GM12801 (cell line): ENCODE results near the gene AP3S1.

Experiments used
- TF ChIP-seq, protein P1 (sequence below): IDR thresholded peaks from one replicate; pipeline ENCODE4 v1.5.1; 2011; ENCODE audit warnings: control low read depth; ENCODE audit not compliant: insufficient read length; ENCODE audit errors: extremely low read depth

The AP3S1 gene

DNA sequence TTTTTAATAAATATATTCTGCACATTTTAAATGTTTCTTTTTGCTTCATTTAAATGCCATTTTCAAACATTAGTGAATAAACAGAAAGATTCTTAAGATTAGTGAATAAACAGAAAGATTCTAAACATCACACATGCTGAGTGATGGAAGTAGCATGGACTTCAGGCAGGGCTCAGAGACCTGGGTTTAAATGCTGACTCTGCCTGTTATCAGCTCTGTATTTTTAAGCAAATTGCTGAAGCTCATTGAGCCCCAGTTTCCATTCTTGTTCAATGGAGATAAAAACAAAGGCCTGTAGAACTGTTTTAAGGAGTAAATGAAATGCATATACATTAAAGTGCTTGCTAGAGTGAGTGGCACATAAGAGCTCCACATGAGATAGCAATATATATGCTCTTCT, 112.4 kb downstream of the AP3S1 start:
- TF ChIP-seq, protein P1, sequence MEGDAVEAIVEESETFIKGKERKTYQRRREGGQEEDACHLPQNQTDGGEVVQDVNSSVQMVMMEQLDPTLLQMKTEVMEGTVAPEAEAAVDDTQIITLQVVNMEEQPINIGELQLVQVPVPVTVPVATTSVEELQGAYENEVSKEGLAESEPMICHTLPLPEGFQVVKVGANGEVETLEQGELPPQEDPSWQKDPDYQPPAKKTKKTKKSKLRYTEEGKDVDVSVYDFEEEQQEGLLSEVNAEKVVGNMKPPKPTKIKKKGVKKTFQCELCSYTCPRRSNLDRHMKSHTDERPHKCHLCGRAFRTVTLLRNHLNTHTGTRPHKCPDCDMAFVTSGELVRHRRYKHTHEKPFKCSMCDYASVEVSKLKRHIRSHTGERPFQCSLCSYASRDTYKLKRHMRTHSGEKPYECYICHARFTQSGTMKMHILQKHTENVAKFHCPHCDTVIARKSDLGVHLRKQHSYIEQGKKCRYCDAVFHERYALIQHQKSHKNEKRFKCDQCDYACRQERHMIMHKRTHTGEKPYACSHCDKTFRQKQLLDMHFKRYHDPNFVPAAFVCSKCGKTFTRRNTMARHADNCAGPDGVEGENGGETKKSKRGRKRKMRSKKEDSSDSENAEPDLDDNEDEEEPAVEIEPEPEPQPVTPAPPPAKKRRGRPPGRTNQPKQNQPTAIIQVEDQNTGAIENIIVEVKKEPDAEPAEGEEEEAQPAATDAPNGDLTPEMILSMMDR = no peak

DNA sequence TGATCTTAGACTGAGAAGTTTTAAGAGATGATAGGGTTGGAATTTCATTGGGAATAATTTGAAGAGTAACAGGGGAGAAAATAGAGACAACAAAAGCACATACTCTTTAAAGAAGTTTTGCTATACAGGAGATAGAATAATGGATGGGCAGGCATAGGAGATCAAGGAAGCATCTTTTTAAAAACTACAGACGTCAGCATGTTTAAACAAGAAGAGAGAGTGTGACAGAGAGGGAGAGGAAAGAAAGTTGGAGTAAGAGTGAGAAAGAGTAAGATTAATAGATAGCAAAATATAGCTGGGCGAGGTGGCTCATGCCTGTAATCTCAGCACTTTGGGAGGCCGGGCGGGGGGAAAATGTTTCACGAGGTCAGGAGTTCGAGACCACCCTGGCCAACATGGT, 115.2 kb downstream of the AP3S1 start:
- TF ChIP-seq, protein P1 = no peak

DNA sequence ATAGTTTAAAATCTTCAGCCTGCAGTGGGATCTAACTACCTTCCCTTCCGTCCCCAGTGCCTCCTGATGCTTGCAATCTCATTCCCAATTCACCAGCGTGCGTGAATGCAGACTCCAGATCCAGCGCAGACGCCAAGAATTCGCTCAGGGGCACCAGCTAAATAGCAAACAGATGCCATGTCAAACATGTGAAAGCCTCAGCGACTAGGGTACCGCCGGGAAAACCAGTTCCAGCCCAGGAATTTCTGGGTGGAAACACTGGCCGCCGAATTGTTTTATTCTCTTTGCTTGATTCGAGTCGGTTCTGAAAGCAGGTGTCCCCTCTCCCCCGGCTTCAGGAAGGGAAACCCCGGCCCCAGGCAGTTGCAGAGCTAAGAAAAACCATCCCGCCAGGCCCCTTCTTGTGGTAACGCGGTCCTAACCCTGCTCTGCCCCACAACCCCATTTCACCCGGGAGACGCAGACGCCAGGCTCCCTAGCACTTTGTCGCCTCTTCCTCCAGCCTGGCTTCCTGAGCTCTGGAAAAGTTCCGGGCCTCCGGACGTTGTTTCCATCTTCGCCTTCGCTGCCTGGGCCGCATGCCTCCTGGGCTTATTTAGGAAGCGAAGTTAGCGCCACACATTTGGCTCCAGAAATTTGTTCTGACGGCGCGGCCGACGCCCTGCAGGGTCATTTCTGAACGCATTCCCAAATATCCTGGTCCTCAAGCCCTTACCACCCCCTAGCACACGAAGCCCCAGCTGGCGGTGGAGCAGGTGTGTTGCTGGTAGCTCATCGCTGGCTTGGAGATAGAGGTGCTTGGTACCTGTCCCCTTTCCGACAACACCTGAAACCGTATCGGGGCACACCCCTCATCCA, 119.9 kb downstream of the AP3S1 start:
- TF ChIP-seq, protein P1 = no peak

DNA sequence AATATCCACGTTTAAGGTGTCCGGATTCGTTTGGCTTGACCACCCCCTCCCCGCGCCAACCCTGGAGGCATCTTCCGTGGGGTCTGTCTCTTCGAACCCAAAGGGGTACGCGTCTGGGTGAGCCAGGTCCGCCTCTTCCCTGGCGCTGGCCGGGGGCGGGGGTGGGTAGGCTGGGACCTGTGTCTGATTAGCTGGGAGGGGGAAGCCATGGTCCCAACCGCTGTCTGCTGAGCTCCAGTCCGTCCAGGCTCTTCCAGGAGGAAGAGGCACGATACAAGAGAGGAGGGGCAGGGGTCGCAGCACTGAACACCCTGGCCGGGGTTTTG, 120.5 kb downstream of the AP3S1 start, which contains the start of gene LVRN:
Gene LVRN (plus strand): TSS at position 237 of the 326 bp plus-strand sequence. CDS start 143 bp downstream, outside the sequence.
- TF ChIP-seq, protein P1 = no peak

GRCh38 chr5:115962565-115963402, 121.0 kb downstream of the AP3S1 start:
- TF ChIP-seq, protein P1 = no peak

GRCh38 chr5:115963566-115963965, 121.8 kb downstream of the AP3S1 start:
- TF ChIP-seq, protein P1 = no peak
